Measurements from ENCODE around the gene ATP6V0B.

Gene ATP6V0B

GRCh38 chr1:43962324-43962723 is 12.4 kb upstream of the ATP6V0B start:
- H3K27me3 ChIP-seq (ENCODE audit: insufficient read depth, low read depth, severe bottlenecking) = no peaks in the 10 kb centered on the region
- peaks cover 76% of the 10 kb centered on the region for H3K36me3 ChIP-seq
- H3K27ac ChIP-seq = no peak overlapping the region
- no peak overlapping the region for H3K4me3 ChIP-seq (ENCODE audit: low read depth, low read length)
- H3K9me3 ChIP-seq (ENCODE audit: severe bottlenecking) = no peaks in the 10 kb centered on the region
- no peak for DNase-seq
- TF ChIP-seq CTCF (IDR thresholded peaks at IDR 0.05; ENCODE audit: low read depth, low read length) = no peak

- no peak for DNase-seq
- H3K4me3 ChIP-seq (ENCODE audit: low read depth, low read length) = no peak overlapping the region
- H3K27ac ChIP-seq = no peak overlapping the region
- H3K36me3 ChIP-seq = peaks cover 74% of the 10 kb centered on the region
- H3K9me3 ChIP-seq (ENCODE audit: severe bottlenecking) = no peaks in the 10 kb centered on the region
- H3K27me3 ChIP-seq (ENCODE audit: insufficient read depth, low read depth, severe bottlenecking) = no peaks in the 10 kb centered on the region
- TF ChIP-seq CTCF (IDR thresholded peaks at IDR 0.05; ENCODE audit: low read depth, low read length) = no peak
Observed at GRCh38 chr1:43963006-43963405, 11.8 kb upstream of the ATP6V0B start.

GRCh38 chr1:43963890-43964289 is 10.9 kb upstream of the ATP6V0B start:
- no peak for DNase-seq
- Histone ChIP-seq H3K4me3 (ENCODE audit: low read depth, low read length) (no peak overlapping the region), H3K27me3 (ENCODE audit: insufficient read depth, low read depth, severe bottlenecking) (no peaks in the 10 kb centered on the region), H3K36me3 (peaks cover 65% of the 10 kb centered on the region), H3K27ac (no peak overlapping the region), H3K9me3 (ENCODE audit: severe bottlenecking) (no peaks in the 10 kb centered on the region)
- no peak for TF ChIP-seq CTCF (IDR thresholded peaks at IDR 0.05; ENCODE audit: low read depth, low read length)

GRCh38 chr1:43965316-43965715 is 9.4 kb upstream of the ATP6V0B start:
- no peak for DNase-seq
- Histone ChIP-seq H3K27ac (no peak overlapping the region), H3K36me3 (peaks cover 51% of the 10 kb centered on the region), H3K27me3 (ENCODE audit: insufficient read depth, low read depth, severe bottlenecking) (no peaks in the 10 kb centered on the region), H3K9me3 (ENCODE audit: severe bottlenecking) (no peaks in the 10 kb centered on the region), H3K4me3 (ENCODE audit: low read depth, low read length) (no peak overlapping the region)
- no peak for TF ChIP-seq CTCF (IDR thresholded peaks at IDR 0.05; ENCODE audit: low read depth, low read length)

GRCh38 chr1:43968348-43968948 is 6.3 kb upstream of the ATP6V0B start:
- no peak for DNase-seq
- H3K27ac ChIP-seq = no peak overlapping the region
- no peak for TF ChIP-seq CTCF (IDR thresholded peaks at IDR 0.05; ENCODE audit: low read depth, low read length)
- peaks cover 41% of the 10 kb centered on the region for H3K36me3 ChIP-seq
- no peak overlapping the region for H3K4me3 ChIP-seq (ENCODE audit: low read depth, low read length)
- no peaks in the 10 kb centered on the region for H3K27me3 ChIP-seq (ENCODE audit: insufficient read depth, low read depth, severe bottlenecking)
- H3K9me3 ChIP-seq (ENCODE audit: severe bottlenecking) = no peaks in the 10 kb centered on the region

GRCh38 chr1:43969416-43969745 is 5.4 kb upstream of the ATP6V0B start:
- Histone ChIP-seq H3K9me3 (ENCODE audit: severe bottlenecking) (no peaks in the 10 kb centered on the region), H3K27me3 (ENCODE audit: insufficient read depth, low read depth, severe bottlenecking) (no peaks in the 10 kb centered on the region), H3K36me3 (peaks cover 38% of the 10 kb centered on the region), H3K4me3 (ENCODE audit: low read depth, low read length) (peak overlapping the region; percentile 13), H3K27ac (no peak overlapping the region)
- TF ChIP-seq CTCF (IDR thresholded peaks at IDR 0.05; ENCODE audit: low read depth, low read length) = no peak
- no peak for DNase-seq

All from WERI-Rb-1 (cell line).